ENCODE measurements around the gene YTHDF1.

- TF ChIP-seq CTCF (IDR thresholded peaks at IDR 0.05) (no peak), POLR2AphosphoS5 (IDR thresholded peaks at IDR 0.05) (no peak)
Observed at GRCh38 chr20:63159826-63160640, 55.9 kb downstream of the YTHDF1 start.
